Astrocyte (in vitro differentiated cells and primary cell): ENCODE results near the gene LRRC23. TPM values are rescaled to one million over a fixed set of nuclear protein-coding genes. Genes with fewer than 3 reads are reported as not detected.
"Not testable (repeated sequence)": the region's sequence is repeated elsewhere in the genome, so short reads cannot be mapped to it uniquely, and the experiment has no call there.

ENCODE experiments used
- DNase-seq: peaks from one replicate; pipeline ENCODE4 v3.0.0-alpha.2; 2010; ENCODE audit warnings: low read depth
- FAIRE-seq: peaks from 2 replicates; lab custom pipeline; 2011; peaks lifted over from hg19 to GRCh38; lab: Jason Lieb, UNC
- H2AFZ ChIP-seq: 2 replicates; pipeline ENCODE4 v1.6.0; 2012; ENCODE audit warnings: low read depth, low read length, inconsistent platforms
- H3K27ac ChIP-seq: 2 replicates; pipeline ENCODE4 v1.5.1; 2011; ENCODE audit warnings: low read depth, low read length, inconsistent platforms
- H3K27me3 ChIP-seq: 2 replicates; pipeline ENCODE4 v1.6.0; 2011; ENCODE audit warnings: low read length, inconsistent platforms; ENCODE audit not compliant: insufficient read depth
- H3K36me3 ChIP-seq: 2 replicates; pipeline ENCODE4 v1.5.1; 2011; ENCODE audit warnings: low read length, inconsistent platforms; ENCODE audit not compliant: insufficient read depth
- H3K4me1 ChIP-seq: 2 replicates; pipeline ENCODE4 v1.5.1; 2011; ENCODE audit warnings: low read length, inconsistent platforms; ENCODE audit not compliant: insufficient read depth
- H3K4me2 ChIP-seq: 2 replicates; pipeline ENCODE4 v1.6.0; 2012; ENCODE audit warnings: low read length, inconsistent platforms
- H3K4me3 ChIP-seq: 2 replicates; pipeline ENCODE4 v1.5.1; 2011; ENCODE audit warnings: low read depth, mild to moderate bottlenecking, low read length, inconsistent platforms; ENCODE audit not compliant: insufficient read depth
- H3K79me2 ChIP-seq: 2 replicates; pipeline ENCODE4 v1.6.0; 2012; ENCODE audit warnings: mild to moderate bottlenecking, low read length, inconsistent platforms; ENCODE audit not compliant: insufficient read depth
- H3K9ac ChIP-seq: 2 replicates; pipeline ENCODE4 v1.6.0; 2012; ENCODE audit warnings: mild to moderate bottlenecking, low read length, inconsistent platforms
- H3K9me3 ChIP-seq: 2 replicates; pipeline ENCODE4 v1.5.1; 2012; ENCODE audit warnings: low read depth, mild to moderate bottlenecking, low read length, inconsistent platforms; ENCODE audit not compliant: insufficient read depth
- H4K20me1 ChIP-seq: 2 replicates; pipeline ENCODE4 v1.6.0; 2012; ENCODE audit warnings: low read length, inconsistent platforms; ENCODE audit not compliant: insufficient read depth
- H3K27ac Mint-ChIP-seq: one replicate; pipeline ENCODE4 v1.8.0; 2021; ENCODE audit warnings: mild to moderate bottlenecking, mixed read lengths; ENCODE audit not compliant: unreplicated experiment
- H3K27me3 Mint-ChIP-seq: one replicate; pipeline ENCODE4 v1.8.0; 2021; ENCODE audit warnings: low read depth, mixed read lengths; ENCODE audit not compliant: unreplicated experiment
- H3K36me3 Mint-ChIP-seq: one replicate; pipeline ENCODE4 v1.8.0; 2021; ENCODE audit warnings: low read depth, mixed read lengths; ENCODE audit not compliant: unreplicated experiment
- H3K4me1 Mint-ChIP-seq: one replicate; pipeline ENCODE4 v1.8.0; 2021; ENCODE audit warnings: low read depth, mixed read lengths; ENCODE audit not compliant: unreplicated experiment
- H3K4me3 Mint-ChIP-seq: one replicate; pipeline ENCODE4 v1.8.0; 2021; ENCODE audit warnings: mild to moderate bottlenecking, moderate library complexity, mixed read lengths; ENCODE audit not compliant: unreplicated experiment
- H3K9me3 Mint-ChIP-seq: one replicate; pipeline ENCODE4 v1.8.0; 2021; ENCODE audit warnings: mild to moderate bottlenecking, mixed read lengths; ENCODE audit not compliant: unreplicated experiment
- CTCF ChIP-seq: IDR thresholded peaks from 2 replicates; pipeline ENCODE4 v1.5.1; 2011; ENCODE audit warnings: low read depth, mild to moderate bottlenecking, inconsistent platforms, low read length, moderate library complexity; ENCODE audit not compliant: insufficient read depth
- EZH2 ChIP-seq: IDR thresholded peaks from 2 replicates; pipeline ENCODE4 v1.6.1; 2012; ENCODE audit warnings: mild to moderate bottlenecking, low read length, inconsistent platforms; ENCODE audit not compliant: insufficient read depth
- total RNA-seq: library from RNA; stranded (reverse); gene quantifications from 2 replicates; pipeline ENCODE4 v1.2.1, GENCODE V29; 2021

The LRRC23 gene
- total RNA-seq, 1 donor from 2014 or later: 5.2 TPM

- Histone ChIP-seq H3K79me2 (no peaks in the 10 kb centered on the region), H3K27me3 (no peaks in the 10 kb centered on the region), H3K9ac (peak overlapping the region; percentile 82), H3K27ac (peak overlapping the region; percentile 91), H2AFZ (peak overlapping the region; percentile 78), H3K4me2 (peak overlapping the region; percentile 87), H3K4me3 (peak overlapping the region; percentile 60), H4K20me1 (no peaks in the 10 kb centered on the region), H3K36me3 (no peaks in the 10 kb centered on the region), H3K4me1 (peaks cover 12% of the 10 kb centered on the region), H3K9me3 (no peaks in the 10 kb centered on the region)
- Mint-ChIP-seq H3K27ac (peak overlapping the region; percentile 97), H3K4me3 (peak overlapping the region; percentile 72), H3K36me3 (peaks cover 7% of the 10 kb centered on the region), H3K27me3 (no peaks in the 10 kb centered on the region), H3K9me3 (no peaks in the 10 kb centered on the region), H3K4me1 (peaks cover 2% of the 10 kb centered on the region)
- DNase-seq: peak; percentile 80
- peak; percentile 38 for TF ChIP-seq CTCF
- no peak for TF ChIP-seq EZH2
- FAIRE-seq: peak; percentile 43
Measured at GRCh38 chr12:6890789-6891645, 13.6 kb upstream of the LRRC23 start.

DNA sequence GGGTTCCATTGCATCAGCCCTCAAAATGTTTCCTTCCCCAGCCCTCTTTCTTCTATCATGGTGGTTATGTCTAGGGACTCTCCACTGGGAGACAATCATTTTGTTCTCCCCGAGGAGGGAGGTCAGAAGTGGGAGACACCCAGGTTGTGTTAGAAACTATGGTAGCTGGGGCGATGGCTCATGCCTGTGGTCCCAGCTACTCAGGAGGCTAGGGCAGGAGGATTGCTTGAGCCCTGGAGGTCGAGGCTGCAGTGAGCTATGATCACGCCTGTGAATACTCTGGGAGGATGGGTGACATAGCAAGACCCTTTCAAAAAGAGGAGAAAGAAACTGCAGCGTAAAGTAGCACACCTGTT is 13.0 kb upstream of the LRRC23 start:
- DNase-seq (no peak), FAIRE-seq (no peak)
- Histone ChIP-seq H4K20me1 (no peaks in the 10 kb centered on the region), H3K4me3 (peak overlapping the region; percentile 60), H3K9ac (peak overlapping the region; percentile 82), H3K36me3 (no peaks in the 10 kb centered on the region), H3K4me1 (peaks cover 12% of the 10 kb centered on the region), H2AFZ (peak overlapping the region; percentile 78), H3K79me2 (no peaks in the 10 kb centered on the region), H3K4me2 (peak overlapping the region; percentile 87), H3K9me3 (no peaks in the 10 kb centered on the region), H3K27me3 (no peaks in the 10 kb centered on the region), H3K27ac (peak overlapping the region; percentile 44)
- peak overlapping the region; percentile 71 for H3K4me3 Mint-ChIP-seq
- TF ChIP-seq CTCF (no peak), EZH2 (no peak)
- H3K36me3 Mint-ChIP-seq: peaks cover 7% of the 10 kb centered on the region
- H3K4me1 Mint-ChIP-seq: no peaks in the 10 kb centered on the region
- no peaks in the 10 kb centered on the region for H3K9me3 Mint-ChIP-seq
- peak overlapping the region; percentile 30 for H3K27ac Mint-ChIP-seq
- no peaks in the 10 kb centered on the region for H3K27me3 Mint-ChIP-seq

DNA sequence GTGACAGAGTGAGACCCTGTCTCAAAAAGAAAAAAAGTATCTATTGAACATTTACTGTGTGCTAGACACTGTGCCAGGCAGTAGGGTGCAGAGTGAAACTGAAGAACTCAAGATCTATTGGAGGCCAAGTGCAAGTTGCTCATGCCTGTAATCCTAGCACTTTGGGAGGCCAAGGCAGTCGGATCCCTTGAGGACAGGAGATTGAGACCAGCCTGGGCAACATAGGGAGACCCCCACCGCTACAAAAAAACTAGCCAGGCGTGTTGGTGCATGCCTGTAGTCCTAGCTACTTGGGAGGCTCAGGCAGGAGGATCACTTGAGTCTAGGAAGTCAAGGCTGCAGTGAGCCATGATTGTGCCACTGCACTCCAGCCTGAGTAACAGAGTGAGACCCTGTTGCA is 11.9 kb upstream of the LRRC23 start:
- FAIRE-seq, H3K27me3 Mint-ChIP-seq, H3K9ac ChIP-seq, H3K36me3 Mint-ChIP-seq, H2AFZ ChIP-seq, H3K4me2 ChIP-seq, H3K27me3 ChIP-seq, H3K27ac Mint-ChIP-seq, H3K27ac ChIP-seq, H3K4me1 Mint-ChIP-seq, H3K36me3 ChIP-seq, H4K20me1 ChIP-seq, DNase-seq, H3K9me3 ChIP-seq, H3K4me3 Mint-ChIP-seq, H3K9me3 Mint-ChIP-seq, H3K79me2 ChIP-seq, H3K4me3 ChIP-seq: not testable (repeated sequence)
- peaks cover 12% of the 10 kb centered on the region for H3K4me1 ChIP-seq
